Measurements from ENCODE around the gene ANKS3.

DNA sequence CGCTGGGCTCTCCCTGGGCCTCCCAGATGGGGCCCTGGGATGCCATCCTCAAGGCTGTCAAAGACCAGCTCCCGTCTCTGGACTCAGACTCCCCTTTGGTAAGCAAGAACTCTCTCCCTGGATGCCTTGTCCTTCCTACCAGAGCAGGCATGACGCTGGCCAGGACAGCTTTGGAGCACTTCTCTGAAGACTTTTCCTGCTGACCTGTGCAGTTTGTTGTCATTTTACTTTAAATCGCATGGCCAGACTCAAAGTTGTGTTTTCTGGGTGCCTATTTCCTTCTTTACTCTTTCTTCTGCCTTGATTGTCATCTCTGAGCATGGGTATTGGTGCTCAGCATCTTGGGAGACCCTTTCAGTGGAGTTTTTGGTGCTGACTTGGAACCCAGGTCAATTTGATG, 2.5 kb upstream of the ANKS3 start:
- TF ChIP-seq, protein P1, sequence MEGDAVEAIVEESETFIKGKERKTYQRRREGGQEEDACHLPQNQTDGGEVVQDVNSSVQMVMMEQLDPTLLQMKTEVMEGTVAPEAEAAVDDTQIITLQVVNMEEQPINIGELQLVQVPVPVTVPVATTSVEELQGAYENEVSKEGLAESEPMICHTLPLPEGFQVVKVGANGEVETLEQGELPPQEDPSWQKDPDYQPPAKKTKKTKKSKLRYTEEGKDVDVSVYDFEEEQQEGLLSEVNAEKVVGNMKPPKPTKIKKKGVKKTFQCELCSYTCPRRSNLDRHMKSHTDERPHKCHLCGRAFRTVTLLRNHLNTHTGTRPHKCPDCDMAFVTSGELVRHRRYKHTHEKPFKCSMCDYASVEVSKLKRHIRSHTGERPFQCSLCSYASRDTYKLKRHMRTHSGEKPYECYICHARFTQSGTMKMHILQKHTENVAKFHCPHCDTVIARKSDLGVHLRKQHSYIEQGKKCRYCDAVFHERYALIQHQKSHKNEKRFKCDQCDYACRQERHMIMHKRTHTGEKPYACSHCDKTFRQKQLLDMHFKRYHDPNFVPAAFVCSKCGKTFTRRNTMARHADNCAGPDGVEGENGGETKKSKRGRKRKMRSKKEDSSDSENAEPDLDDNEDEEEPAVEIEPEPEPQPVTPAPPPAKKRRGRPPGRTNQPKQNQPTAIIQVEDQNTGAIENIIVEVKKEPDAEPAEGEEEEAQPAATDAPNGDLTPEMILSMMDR (IDR thresholded peaks at IDR 0.05), result no peak
- TF ChIP-seq POLR2A (IDR thresholded peaks at IDR 0.05), result no peak

Measured in thyroid gland (tissue), 4 donors.